GM18868 (cell line): ENCODE data around the gene ZMYND8.

ENCODE experiments used
- ATAC-seq: cut with Tn5 transposase; IDR thresholded peaks from one replicate; pipeline ENCODE4 v1.9.1; 2021; ENCODE audit warnings: mild to moderate bottlenecking, moderate library complexity; ENCODE audit not compliant: unreplicated experiment

ZMYND8 gene

GRCh38 chr20:47335251-47336128, 21.0 kb downstream of the ZMYND8 start:
- ATAC-seq = no peak

DNA sequence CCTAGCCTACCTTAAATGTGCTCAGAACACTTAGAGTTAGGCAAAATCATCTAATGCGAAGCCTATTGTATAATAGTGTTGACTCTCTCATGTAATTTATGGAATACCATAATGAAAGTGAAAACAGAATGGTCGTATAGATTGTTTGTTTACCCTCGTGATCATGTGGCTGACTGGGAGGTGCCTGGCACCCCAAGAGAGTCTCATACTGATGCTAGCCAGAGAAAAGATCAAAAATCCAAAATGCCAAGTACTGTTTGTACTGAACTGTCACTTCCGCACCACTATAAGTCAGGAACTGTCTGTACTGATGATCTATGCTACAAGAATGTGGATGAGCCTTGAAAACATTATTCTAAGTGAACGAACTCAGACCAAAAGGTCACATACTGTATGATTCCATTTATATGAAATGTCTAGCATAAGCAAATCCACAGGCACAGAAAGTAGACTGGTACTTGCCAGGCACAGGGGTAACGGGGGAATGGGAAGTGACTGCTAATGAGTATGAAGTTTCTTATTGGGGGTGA, 22.4 kb downstream of the ZMYND8 start:
- ATAC-seq = no peak

DNA sequence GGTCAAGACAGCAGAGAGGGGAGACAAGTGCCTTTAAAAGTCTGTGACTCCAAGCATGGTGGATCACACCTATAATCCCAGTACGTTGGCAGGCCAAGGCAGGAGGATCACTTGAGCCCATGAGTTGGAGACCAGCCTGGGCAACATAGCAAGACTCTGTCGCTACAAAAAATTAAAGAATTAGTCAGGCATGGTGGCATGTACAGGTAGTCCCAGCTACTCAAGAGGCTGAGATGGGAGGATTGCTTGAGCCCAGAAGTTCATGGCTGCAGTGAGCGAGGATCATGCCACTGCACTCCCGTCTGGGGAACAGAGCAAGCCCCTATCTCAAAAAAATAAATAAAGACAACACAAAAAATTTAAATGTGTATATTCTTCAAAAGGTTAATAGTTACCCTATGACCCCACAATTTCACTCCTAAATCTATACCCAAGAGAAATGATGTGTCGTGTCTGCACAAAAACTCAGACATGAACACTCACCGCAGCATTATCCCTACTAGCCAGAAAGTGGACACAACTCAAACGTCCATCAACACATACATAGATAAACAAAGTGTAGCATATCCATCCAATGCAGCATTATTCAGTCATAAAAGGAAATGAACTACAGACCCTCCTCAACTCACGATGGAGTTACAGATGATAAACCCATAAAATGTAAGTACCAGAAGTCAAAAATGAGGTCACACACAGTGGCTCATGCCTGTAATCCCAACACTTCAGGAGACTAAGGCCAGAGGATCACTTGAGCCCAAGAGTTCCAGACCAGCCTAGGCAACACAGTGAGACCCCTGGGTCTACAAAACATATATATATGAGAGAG, 23.9 kb downstream of the ZMYND8 start:
- ATAC-seq = no peak

GRCh38 chr20:47330933-47331708, 25.4 kb downstream of the ZMYND8 start:
- no peak for ATAC-seq

GRCh38 chr20:47330071-47330470, 26.4 kb downstream of the ZMYND8 start:
- no peak for ATAC-seq

- no peak for ATAC-seq
These were observed 28.4 kb downstream of the ZMYND8 start for GRCh38 chr20:47328129-47328528.

DNA sequence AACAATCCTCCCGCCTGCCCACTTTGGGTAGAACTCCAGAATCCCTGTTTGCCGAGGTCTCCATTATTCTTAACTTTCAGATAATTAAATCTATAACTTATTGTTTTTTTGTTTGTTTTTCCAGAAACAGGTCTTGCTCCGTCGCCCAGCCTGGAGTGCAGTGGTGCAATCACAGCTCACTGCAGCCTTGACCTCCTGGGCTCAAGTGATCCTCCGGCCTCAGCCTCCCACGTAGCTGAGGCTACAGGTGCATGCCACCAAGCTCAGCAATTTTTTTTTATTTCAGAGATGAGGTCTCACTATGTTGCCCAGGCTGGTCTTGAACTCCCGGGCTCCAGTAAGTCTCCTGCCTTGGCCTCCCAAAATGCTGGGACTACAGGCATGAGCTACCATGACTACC, 28.8 kb downstream of the ZMYND8 start:
- no peak for ATAC-seq

DNA sequence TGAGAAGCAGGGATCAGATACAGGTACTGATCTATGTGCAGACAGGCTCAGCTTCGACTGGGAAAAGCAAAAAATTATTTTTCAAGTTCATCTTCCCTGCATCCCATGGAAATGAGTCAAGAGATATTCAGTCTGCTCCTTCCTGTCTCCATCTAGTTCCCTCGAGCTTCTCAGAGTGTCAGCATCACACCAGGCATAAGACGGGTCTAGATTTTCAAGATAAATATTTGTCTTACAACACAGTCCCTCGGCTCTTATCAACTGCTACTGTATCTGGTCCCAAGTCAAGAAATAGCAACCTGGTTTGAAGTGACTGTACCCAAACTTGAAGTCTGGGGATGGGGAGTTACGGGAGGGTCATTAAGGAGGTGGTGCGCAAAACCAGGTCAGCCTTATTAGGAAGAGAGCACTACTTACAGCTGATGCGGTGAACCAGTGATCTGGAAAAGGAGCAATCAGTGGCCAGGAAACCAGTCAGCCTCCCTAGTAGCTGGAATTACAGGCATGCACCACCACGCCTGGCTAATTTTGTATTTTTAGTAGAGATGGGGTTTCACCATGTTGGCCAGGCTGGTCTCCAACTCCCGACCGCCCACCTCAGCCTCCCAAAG, 29.7 kb downstream of the ZMYND8 start:
- no peak for ATAC-seq

DNA sequence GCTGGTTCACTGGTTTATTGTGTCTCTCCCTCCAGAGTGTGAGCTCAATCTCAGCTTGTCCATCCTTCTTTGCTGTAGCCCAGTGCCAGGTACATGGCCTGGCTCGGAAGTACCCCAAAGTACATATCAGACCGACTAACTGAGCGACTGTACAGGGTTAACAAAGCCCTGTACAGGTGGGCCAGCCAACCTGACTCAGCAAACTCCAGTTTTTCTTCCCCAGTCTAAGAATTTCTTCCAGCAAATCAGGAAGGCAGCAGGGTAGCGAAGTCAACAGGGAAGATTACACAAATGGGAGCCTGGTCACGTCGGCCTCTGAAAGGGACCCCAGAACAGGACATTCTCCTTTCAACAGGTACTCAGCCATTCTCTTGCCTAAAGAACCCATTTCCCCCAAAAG, 31.3 kb downstream of the ZMYND8 start:
- ATAC-seq = no peak

- ATAC-seq = no peak
These were observed 35.3 kb downstream of the ZMYND8 start for GRCh38 chr20:47320990-47321805.

- ATAC-seq = no peak
These were observed 36.8 kb downstream of the ZMYND8 start for GRCh38 chr20:47319517-47320252.

- no peak for ATAC-seq
These were observed 37.6 kb downstream of the ZMYND8 start for GRCh38 chr20:47318586-47319516.

- no peak for ATAC-seq
These were observed 38.4 kb downstream of the ZMYND8 start for GRCh38 chr20:47318027-47318585.

- ATAC-seq = no peak
These were observed 39.2 kb downstream of the ZMYND8 start for GRCh38 chr20:47317127-47317895.

GRCh38 chr20:47316776-47317126, 39.7 kb downstream of the ZMYND8 start:
- no peak for ATAC-seq

GRCh38 chr20:47315339-47316056, 41.0 kb downstream of the ZMYND8 start:
- ATAC-seq = no peak
